ENCODE data around the gene KPTN.

Gene KPTN

GRCh38 chr19:47464675-47465419 is 19.2 kb downstream of the KPTN start:
- DNase-seq (no peak), ATAC-seq (replicated peaks) (no peak)
- H3K27me3 Mint-ChIP-seq: peaks cover 26 to 58% of the 10 kb centered on the region in 2 donors
- no peaks in the 10 kb centered on the region for H3K36me3 Mint-ChIP-seq (ENCODE audit: insufficient read depth)
- no peaks in the 10 kb centered on the region for H3K9me3 Mint-ChIP-seq
- no peak overlapping the region for H3K4me3 Mint-ChIP-seq
- H3K4me1 Mint-ChIP-seq (ENCODE audit: low read depth in 2 of 2): peaks cover 0 to 4% of the 10 kb centered on the region in 2 donors
- H3K27ac Mint-ChIP-seq: no peak overlapping the region

GRCh38 chr19:47461876-47462275 is 22.1 kb downstream of the KPTN start:
- H3K27me3 Mint-ChIP-seq: peaks cover 6 to 30% of the 10 kb centered on the region in 2 donors
- H3K27ac Mint-ChIP-seq: no peak overlapping the region
- no peak overlapping the region for H3K4me3 Mint-ChIP-seq
- H3K36me3 Mint-ChIP-seq (ENCODE audit: insufficient read depth): no peaks in the 10 kb centered on the region
- ATAC-seq (replicated peaks) (no peak), DNase-seq (no peak)
- H3K4me1 Mint-ChIP-seq (ENCODE audit: low read depth in 2 of 2): peaks cover 0 to 2% of the 10 kb centered on the region in 2 donors
- H3K9me3 Mint-ChIP-seq: no peaks in the 10 kb centered on the region

GRCh38 chr19:47459477-47459876 is 24.5 kb downstream of the KPTN start:
- Mint-ChIP-seq H3K27me3 (peaks cover 23 to 27% of the 10 kb centered on the region in 2 donors), H3K36me3 (ENCODE audit: insufficient read depth) (no peaks in the 10 kb centered on the region), H3K4me3 (no peak overlapping the region), H3K27ac (no peak overlapping the region), H3K9me3 (no peaks in the 10 kb centered on the region), H3K4me1 (ENCODE audit: low read depth in 2 of 2) (peaks cover 0 to 2% of the 10 kb centered on the region in 2 donors)
- ATAC-seq (replicated peaks): no peak
- DNase-seq: no peak

GRCh38 chr19:47458672-47459071 is 25.3 kb downstream of the KPTN start:
- peaks cover 0 to 2% of the 10 kb centered on the region in 2 donors for H3K4me1 Mint-ChIP-seq (ENCODE audit: low read depth in 2 of 2)
- no peak overlapping the region for H3K4me3 Mint-ChIP-seq
- peaks cover 27 to 28% of the 10 kb centered on the region in 2 donors for H3K27me3 Mint-ChIP-seq
- DNase-seq: no peak
- no peak overlapping the region for H3K27ac Mint-ChIP-seq
- no peaks in the 10 kb centered on the region for H3K36me3 Mint-ChIP-seq (ENCODE audit: insufficient read depth)
- no peak for ATAC-seq (replicated peaks)
- no peaks in the 10 kb centered on the region for H3K9me3 Mint-ChIP-seq

GRCh38 chr19:47456721-47457474 is 27.1 kb downstream of the KPTN start:
- no peak overlapping the region for H3K27ac Mint-ChIP-seq
- no peaks in the 10 kb centered on the region for H3K9me3 Mint-ChIP-seq
- peaks cover 0 to 2% of the 10 kb centered on the region in 2 donors for H3K4me1 Mint-ChIP-seq (ENCODE audit: low read depth in 2 of 2)
- peaks cover 27 to 30% of the 10 kb centered on the region in 2 donors for H3K27me3 Mint-ChIP-seq
- no peak overlapping the region for H3K4me3 Mint-ChIP-seq
- H3K36me3 Mint-ChIP-seq (ENCODE audit: insufficient read depth): no peaks in the 10 kb centered on the region
- no peak for DNase-seq
- no peak for ATAC-seq (replicated peaks)

- peaks cover 55 to 76% of the 10 kb centered on the region in 2 donors for H3K27me3 Mint-ChIP-seq
These were observed 33.5 kb downstream of the KPTN start for GRCh38 chr19:47450478-47450877.

GRCh38 chr19:47448360-47448727 is 35.7 kb downstream of the KPTN start:
- Mint-ChIP-seq H3K9me3 (peaks cover 0 to 1% of the 10 kb centered on the region in 2 donors), H3K27ac (no peak overlapping the region), H3K27me3 (peaks cover 62 to 82% of the 10 kb centered on the region in 2 donors), H3K4me1 (ENCODE audit: low read depth in 2 of 2) (peaks cover 34 to 38% of the 10 kb centered on the region in 2 donors), H3K36me3 (ENCODE audit: insufficient read depth) (peaks cover 11% of the 10 kb centered on the region), H3K4me3 (no peak overlapping the region)
- ATAC-seq (replicated peaks): no peak
- no peak for DNase-seq

More at GRCh38 chr19:47450478-47450877, 33.5 kb downstream of the KPTN start:
- Mint-ChIP-seq H3K4me1 (ENCODE audit: low read depth in 2 of 2) (peaks cover 17% of the 10 kb centered on the region in 2 donors), H3K36me3 (ENCODE audit: insufficient read depth) (peaks cover 3% of the 10 kb centered on the region), H3K9me3 (no peaks in the 10 kb centered on the region), H3K4me3 (no peak overlapping the region), H3K27ac (no peak overlapping the region)
- no peak for ATAC-seq (replicated peaks)
- DNase-seq: no peak

- ATAC-seq (replicated peaks) (peak; percentile 38), DNase-seq (peak; percentile 37 to 49 (median 37))
- Mint-ChIP-seq H3K4me1 (ENCODE audit: low read depth in 2 of 2) (peaks cover 38 to 44% of the 10 kb centered on the region in 2 donors), H3K27me3 (peaks cover 68 to 88% of the 10 kb centered on the region in 2 donors), H3K4me3 (peak overlapping the region; percentile 37 to 56), H3K27ac (no peak overlapping the region), H3K36me3 (ENCODE audit: insufficient read depth) (peaks cover 11% of the 10 kb centered on the region), H3K9me3 (peaks cover 0 to 1% of the 10 kb centered on the region in 2 donors)
These were observed 36.3 kb downstream of the KPTN start for GRCh38 chr19:47447470-47448359.

- peaks cover 0 to 1% of the 10 kb centered on the region in 2 donors for H3K9me3 Mint-ChIP-seq
- H3K4me1 Mint-ChIP-seq (ENCODE audit: low read depth in 2 of 2): peaks cover 38 to 44% of the 10 kb centered on the region in 2 donors
- DNase-seq (no peak), ATAC-seq (replicated peaks) (no peak)
- H3K27me3 Mint-ChIP-seq: peaks cover 76 to 94% of the 10 kb centered on the region in 2 donors
- H3K27ac Mint-ChIP-seq: peak overlapping the region in 1 of 2 donors; percentile 22
- H3K4me3 Mint-ChIP-seq: peak overlapping the region; percentile 56 to 77
- H3K36me3 Mint-ChIP-seq (ENCODE audit: insufficient read depth): peaks cover 13% of the 10 kb centered on the region
These were observed 37.2 kb downstream of the KPTN start for GRCh38 chr19:47446534-47447469.

- Mint-ChIP-seq H3K27me3 (peaks cover 83 to 96% of the 10 kb centered on the region in 2 donors), H3K9me3 (peaks cover 0 to 1% of the 10 kb centered on the region in 2 donors), H3K4me1 (ENCODE audit: low read depth in 2 of 2) (peaks cover 38 to 44% of the 10 kb centered on the region in 2 donors), H3K27ac (no peak overlapping the region), H3K36me3 (ENCODE audit: insufficient read depth) (peaks cover 13% of the 10 kb centered on the region), H3K4me3 (peak overlapping the region; percentile 70 to 77)
- ATAC-seq (replicated peaks) (peak; percentile 89), DNase-seq (peak; percentile 60 to 65 (median 61))
These were observed 38.0 kb downstream of the KPTN start for GRCh38 chr19:47445937-47446402.

- ATAC-seq (replicated peaks) (no peak), DNase-seq (no peak)
- Mint-ChIP-seq H3K27me3 (peaks cover 86 to 98% of the 10 kb centered on the region in 2 donors), H3K9me3 (peaks cover 0 to 1% of the 10 kb centered on the region in 2 donors), H3K36me3 (ENCODE audit: insufficient read depth) (peaks cover 13% of the 10 kb centered on the region), H3K4me1 (ENCODE audit: low read depth in 2 of 2) (peaks cover 38 to 44% of the 10 kb centered on the region in 2 donors), H3K27ac (no peak overlapping the region), H3K4me3 (peak overlapping the region; percentile 70 to 77)
These were observed 38.5 kb downstream of the KPTN start for GRCh38 chr19:47445527-47445926.

GRCh38 chr19:47444388-47444821 is 39.6 kb downstream of the KPTN start:
- ATAC-seq (replicated peaks) (peak; percentile 9), DNase-seq (no peak)
- H3K4me1 Mint-ChIP-seq (ENCODE audit: low read depth in 2 of 2): peaks cover 38 to 44% of the 10 kb centered on the region in 2 donors
- peaks cover 0 to 1% of the 10 kb centered on the region in 2 donors for H3K9me3 Mint-ChIP-seq
- peak overlapping the region; percentile 37 to 77 for H3K4me3 Mint-ChIP-seq
- H3K27me3 Mint-ChIP-seq: peaks cover 86 to 98% of the 10 kb centered on the region in 2 donors
- peaks cover 13% of the 10 kb centered on the region for H3K36me3 Mint-ChIP-seq (ENCODE audit: insufficient read depth)
- H3K27ac Mint-ChIP-seq: no peak overlapping the region

All from effector memory CD8-positive, alpha-beta T cell (primary cell).